Uterus (tissue), 2 donors: Measurements from ENCODE around the gene SLC25A22.

Experiments
- CTCF ChIP-seq, 4 experiments: fragments of 200-600 bp in 2 of 4; fragments of 450-650 bp in 2 of 4; sonication (generic) in 2 of 4; IDR thresholded peaks; one replicate each; pipeline ENCODE4 v1.5.1; 2016 to 2019; ENCODE audit warnings: antibody characterized with exemption in 4 of 4, mild to moderate bottlenecking in 2 of 4, moderate library complexity in 1 of 4
- POLR2A ChIP-seq, 2 donors: fragments of 450-650 bp; IDR thresholded peaks; one replicate each; pipeline ENCODE4 v1.6.1; 2016; ENCODE audit warnings: antibody characterized with exemption in 2 of 2, mild to moderate bottlenecking in 1 of 2, moderate library complexity in 1 of 2

- TF ChIP-seq CTCF (IDR thresholded peaks at IDR 0.05): no peak
- no peak for TF ChIP-seq POLR2A (IDR thresholded peaks at IDR 0.05)
Observed at GRCh38 chr11:765802-766091, 32.3 kb downstream of the SLC25A22 start.
